Suprapubic skin (tissue), 3 donors: ENCODE measurements around the gene HOXA7.

Experiments used
- POLR2A ChIP-seq, 2 donors: fragments of 450-650 bp; IDR thresholded peaks; one replicate each; pipeline ENCODE4 v1.6.1; 2017; ENCODE audit warnings: antibody characterized with exemption in 2 of 2, mild to moderate bottlenecking in 2 of 2, moderate library complexity in 2 of 2
- TF ChIP-seq, protein P1 (sequence below), 2 donors: fragments of 200-600 bp in 1 of 2; fragments of 450-650 bp in 1 of 2; sonication (generic) in 1 of 2; IDR thresholded peaks; one replicate each; pipeline ENCODE4 v1.5.1; 2016 to 2019; ENCODE audit warnings: antibody characterized with exemption in 2 of 2, mild to moderate bottlenecking in 1 of 2, moderate library complexity in 1 of 2

DNA sequence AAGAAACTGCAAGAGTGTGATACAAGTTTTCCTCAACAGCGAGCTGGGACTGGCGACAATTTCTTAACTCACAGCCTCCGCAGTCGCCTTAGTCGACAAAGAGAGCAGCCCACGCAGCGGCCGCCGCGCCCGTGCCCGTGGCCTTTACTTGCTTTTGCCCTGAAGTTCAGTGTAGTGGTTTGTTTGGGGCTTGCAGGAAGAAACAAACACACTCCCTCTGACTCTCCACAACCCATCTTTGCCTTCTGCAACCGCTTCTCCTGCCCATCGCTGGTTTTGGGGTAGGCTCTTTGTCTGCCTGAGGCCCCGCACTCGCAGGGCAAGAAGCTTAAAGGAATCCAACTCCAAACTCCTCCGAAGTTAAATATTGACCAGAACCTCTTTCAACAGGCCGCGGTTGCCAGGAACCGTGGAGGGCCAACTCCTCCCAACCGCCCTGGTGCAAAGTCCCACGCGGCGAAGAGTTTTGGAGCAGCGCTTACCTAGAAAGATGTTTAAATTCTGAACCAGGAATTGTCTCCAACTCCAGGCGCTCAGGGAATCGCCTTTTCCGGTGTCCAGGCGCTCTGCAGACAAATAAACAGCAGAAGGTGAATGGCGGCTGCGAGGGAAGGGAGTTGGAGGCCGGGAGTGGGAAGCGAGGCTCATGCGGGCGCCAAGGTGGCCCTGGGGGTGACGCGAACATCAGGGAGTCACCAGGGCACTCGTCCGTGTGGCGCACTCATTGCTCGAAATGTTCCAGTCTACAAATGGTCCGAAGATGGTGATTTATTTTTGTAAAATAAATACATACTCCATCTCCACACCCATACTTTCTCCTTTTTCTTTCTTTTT lies 34.2 kb downstream of the HOXA7 start:
- TF ChIP-seq POLR2A (IDR thresholded peaks at IDR 0.05): no peak
- TF ChIP-seq, protein P1, sequence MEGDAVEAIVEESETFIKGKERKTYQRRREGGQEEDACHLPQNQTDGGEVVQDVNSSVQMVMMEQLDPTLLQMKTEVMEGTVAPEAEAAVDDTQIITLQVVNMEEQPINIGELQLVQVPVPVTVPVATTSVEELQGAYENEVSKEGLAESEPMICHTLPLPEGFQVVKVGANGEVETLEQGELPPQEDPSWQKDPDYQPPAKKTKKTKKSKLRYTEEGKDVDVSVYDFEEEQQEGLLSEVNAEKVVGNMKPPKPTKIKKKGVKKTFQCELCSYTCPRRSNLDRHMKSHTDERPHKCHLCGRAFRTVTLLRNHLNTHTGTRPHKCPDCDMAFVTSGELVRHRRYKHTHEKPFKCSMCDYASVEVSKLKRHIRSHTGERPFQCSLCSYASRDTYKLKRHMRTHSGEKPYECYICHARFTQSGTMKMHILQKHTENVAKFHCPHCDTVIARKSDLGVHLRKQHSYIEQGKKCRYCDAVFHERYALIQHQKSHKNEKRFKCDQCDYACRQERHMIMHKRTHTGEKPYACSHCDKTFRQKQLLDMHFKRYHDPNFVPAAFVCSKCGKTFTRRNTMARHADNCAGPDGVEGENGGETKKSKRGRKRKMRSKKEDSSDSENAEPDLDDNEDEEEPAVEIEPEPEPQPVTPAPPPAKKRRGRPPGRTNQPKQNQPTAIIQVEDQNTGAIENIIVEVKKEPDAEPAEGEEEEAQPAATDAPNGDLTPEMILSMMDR (IDR thresholded peaks at IDR 0.05): no peak
